CD4-positive, alpha-beta T cell treated with Interferon alpha-2 for 1 hour (primary cell): ENCODE results near the gene PCED1B.
A peak's percentile ranks its signal among the peaks of the same experiment; 100 is the strongest.

Source experiments
- DNase-seq, 2 donors: peaks; one replicate each; pipeline ENCODE4 v3.0.0-alpha.2; 2020 to 2022

The PCED1B gene

DNA sequence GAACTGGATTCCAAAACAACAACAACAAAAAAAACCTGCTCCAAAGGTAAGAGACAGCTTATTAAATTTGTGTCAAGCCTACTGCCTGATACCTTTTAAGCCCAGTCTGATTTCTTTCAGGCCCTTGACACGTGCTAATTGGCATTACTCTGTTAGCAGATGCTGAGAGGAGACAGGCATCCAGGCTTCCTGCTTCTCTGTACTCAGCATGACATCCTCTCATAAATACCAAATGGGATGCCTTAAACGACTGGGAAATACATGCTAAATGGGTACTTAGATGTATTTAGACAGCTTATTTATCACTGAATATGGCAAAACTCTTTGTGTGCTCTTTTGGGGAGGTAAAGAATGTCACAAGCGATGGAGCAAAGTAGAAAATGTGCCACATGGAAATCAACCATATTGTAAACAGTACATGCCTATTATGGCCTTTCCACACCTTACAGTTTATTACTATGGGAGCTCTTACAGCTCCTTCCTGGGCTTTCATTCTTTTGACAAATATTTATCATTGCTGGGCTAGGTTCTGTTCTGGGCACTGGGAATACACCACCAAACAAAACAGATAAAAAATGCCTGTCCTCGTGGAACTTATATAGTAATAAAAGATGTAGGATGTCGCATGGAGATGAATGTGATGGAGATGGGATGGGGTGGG, 11.5 kb upstream of the PCED1B start:
- DNase-seq, result no peak

DNA sequence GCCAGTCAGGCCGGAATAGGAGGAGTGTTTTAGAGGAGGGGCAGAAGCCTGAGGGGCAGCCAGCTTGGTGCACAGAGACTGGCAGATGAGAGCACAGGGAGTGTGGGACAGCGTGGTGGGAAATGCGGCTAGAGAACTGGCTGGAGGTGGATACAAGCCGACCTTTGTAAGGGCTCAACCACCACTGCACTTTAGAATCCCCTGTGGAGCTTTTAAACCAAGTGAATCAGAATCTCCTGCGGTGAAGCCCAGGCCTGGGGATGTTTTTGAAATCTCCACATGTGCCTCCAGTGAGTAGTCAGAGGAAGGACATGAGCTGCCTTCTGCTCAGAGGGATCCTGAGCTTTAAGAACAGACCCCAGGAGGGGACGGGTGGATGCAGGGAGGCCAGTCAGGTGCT, 10.9 kb upstream of the PCED1B start:
- DNase-seq, result no peak

DNA sequence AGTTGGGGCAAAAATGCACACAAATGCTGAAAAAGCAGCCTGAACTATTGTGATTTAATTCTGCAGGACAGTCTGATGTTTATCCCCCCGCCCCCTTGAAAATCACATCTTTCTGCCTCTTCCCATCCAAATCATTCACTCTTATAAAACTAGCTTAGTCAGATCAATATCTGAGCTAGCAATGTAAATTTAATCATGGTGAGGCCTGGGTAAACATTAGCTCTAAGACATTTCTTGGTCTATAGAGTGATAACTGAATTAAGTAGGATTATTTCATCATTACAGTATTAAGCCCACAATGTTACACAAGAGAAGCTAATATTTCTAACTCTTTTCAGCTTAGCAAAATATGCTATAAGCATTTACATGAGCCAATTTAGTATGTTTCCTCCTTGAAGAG, 9.1 kb upstream of the PCED1B start:
- no peak for DNase-seq

DNA sequence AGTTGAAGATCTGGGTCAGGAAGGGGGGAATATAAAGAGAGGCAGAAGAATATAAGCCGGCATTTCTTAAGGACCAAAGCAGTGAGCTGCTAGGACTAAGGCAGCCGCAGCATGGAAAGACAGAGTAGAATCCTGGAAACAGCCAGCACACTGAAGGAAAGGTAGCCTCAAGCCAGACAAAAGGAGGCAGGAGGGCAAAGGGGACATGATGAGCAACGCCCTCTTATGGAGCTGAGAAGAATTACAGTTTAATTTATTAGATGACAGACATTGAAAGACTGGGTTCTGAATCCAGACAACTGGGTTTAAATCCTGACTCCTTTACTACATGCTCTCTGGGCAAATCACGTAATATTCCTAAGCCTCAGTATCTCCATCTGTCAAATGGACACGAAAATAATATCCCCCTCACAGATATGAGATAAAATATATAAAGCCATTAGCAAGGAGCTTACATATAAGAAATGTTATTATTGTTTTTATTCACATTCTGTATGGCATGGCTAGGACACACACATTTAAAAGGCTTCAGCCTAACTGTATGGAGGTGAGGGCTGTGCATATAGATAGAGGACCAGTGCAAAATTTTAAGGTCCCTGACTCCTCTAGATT, 8.1 kb upstream of the PCED1B start:
- DNase-seq, result peak in 1 of 2 donors; percentile 48

DNA sequence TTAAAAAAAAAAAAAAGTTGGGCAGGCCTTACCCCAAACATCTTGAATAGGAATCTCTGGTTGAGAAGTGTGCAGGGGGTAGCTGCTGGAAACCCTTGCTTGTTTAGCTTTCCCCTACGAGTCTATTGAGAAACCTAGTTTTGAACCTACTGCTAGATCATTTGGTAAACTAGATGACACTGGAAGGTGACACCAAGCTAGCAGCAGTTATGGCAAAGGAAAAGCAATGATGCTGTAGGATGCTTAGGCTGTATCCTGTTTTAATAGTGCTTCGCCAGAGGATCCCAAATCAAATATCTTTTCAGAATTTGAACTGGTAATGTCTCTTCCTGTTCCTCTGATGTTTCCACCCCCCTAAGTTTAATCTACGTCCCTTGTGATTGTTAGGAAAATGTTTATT, 5.5 kb upstream of the PCED1B start:
- DNase-seq, result no peak

DNA sequence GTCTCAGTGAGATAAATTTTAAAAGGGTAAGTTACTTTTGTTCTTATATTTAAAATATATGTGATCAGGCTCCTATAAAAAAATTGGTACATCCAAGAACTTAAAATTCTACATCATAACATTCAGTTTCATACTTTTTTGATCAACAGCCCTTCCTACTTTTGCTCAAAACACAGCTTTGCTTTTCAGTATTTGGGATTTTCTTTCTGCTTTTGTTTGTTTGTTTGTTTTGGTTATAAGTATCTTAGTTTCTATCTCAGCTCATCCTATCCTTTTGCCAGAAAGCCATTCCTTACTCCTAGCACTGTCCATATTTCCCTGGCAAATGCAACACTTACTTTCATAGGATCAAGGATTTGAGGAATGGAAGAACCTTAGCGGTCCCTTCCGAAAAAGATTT, 4.7 kb upstream of the PCED1B start:
- no peak for DNase-seq

DNA sequence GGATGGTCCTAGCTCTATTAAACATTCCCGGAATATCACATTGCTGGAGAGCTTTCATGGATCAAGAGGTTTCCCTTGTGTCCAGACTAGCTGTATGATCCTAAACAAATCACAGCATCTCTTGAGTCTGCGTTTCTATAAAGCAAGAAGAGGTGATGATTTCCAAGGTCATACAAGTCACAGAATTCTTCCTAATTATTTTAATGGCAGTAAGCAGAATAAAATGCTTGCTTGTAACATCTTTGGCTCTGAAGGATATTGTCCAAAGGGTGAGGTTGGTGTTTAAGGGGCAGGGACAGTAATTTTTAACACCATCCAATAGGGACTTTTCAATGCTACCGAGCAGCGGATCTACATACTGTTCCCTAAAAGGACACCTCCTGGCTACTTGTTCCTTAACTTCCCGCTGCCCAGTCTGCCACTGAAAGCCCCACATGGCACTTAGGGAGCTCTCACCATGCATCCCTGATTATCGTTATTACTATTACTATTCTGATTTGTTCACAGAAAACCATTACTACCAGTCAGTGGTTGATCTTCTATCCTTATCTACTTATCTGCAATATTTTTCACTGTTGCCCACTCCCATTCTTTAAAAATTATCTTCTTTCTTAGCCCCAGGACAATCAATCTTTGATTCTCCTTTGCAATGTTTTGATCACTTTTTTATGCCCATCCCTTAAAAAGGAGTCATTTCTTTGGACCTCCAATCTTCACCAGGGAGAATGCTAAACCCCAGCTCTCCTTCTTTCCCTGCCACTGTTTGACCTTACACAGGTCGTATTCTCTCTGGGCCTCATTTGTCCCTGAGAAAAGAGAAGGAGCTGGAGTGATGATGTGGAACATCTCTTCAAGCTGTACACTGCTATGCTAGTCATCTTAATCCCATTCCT, 4.0 kb upstream of the PCED1B start:
- no peak for DNase-seq

DNA sequence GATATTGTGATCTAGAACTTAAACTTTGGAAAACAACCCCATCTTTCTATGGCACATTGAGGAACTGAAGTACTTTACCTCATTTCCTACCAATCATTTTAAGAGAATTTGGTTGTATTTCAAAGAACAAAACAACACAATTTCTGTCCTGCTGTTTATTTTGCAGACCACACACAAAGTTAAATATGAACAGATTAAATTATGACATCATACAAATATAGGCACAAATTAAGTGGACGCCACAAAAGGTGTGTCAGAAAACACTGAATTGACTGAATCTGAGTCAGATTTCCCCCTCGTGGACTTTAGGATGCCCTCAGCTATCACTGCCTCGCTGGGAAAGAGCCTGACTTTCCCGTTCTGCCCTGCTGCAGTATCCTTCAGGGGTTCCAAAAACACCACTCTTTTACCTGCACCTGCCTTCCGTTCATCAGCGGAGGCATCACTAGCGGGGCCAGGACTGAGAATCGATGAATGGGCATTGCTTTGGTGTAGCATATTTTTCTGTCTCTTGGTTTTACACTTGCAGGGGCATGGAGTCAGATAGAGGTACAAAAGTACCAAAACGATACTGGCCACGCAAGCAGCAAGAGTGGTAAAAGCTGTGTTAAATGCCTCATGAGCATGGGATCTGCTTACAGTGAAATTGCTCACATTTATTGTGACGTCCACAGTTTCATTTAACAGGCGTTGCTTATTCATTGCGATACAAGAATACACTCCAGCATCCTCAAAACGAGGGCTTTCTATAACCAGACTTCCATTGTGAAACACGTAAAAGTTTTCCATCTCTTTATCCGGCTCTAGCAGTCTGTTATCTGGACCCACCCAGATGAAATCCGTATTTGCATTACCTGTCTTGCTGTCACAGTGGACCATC, 2.0 kb upstream of the PCED1B start:
- no peak for DNase-seq

DNA sequence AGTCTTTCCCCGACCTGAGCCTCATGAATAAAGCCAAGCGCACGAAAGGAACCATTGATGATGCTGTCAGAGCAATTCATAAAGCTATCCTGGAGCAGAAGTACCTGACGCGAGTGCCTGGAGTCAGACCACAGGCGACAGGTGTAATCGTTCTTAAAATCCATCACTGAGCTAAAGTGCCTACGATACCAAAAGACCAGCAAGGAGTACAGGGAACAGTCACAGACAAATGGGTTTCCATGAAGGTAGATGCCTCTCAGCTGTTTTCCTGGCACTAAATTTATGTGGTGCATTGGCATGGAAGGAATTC, 1.4 kb upstream of the PCED1B start:
- DNase-seq, result no peak

DNA sequence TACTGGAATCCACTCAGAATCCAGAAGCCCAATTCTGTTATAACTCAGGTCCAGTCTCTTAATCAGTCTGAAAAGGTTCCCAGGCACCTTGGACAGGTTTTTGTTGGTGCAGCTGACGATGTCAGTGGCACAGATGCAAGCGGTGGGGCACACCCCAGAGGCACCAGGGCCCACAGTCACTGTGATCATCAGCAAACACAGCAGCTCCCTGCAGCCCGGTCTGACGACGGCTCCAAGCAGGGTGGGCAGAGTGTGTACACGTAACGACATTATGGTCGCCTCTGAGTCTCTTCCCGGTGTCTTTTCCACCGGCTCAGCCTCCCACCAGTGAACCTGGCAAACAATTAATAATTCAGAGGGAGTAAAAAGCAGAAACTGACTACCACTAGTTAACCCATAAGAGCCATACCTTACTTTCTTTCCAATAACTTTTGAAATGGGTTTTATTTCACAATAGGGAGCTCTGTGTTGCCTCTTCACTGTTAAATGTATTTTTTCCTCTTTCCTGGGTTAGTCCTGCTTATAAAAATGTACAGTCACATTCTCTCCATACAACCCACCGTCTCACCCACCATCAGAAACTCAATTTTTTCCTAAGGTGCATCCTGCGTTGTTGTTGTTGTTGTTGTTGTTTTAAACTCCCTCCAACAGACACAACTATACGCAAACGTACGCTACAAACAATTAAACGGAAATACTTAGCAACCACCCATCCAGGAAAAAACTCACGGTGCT, 521 bp upstream of the PCED1B start:
- peak in 1 of 2 donors; percentile 51 for DNase-seq

DNA sequence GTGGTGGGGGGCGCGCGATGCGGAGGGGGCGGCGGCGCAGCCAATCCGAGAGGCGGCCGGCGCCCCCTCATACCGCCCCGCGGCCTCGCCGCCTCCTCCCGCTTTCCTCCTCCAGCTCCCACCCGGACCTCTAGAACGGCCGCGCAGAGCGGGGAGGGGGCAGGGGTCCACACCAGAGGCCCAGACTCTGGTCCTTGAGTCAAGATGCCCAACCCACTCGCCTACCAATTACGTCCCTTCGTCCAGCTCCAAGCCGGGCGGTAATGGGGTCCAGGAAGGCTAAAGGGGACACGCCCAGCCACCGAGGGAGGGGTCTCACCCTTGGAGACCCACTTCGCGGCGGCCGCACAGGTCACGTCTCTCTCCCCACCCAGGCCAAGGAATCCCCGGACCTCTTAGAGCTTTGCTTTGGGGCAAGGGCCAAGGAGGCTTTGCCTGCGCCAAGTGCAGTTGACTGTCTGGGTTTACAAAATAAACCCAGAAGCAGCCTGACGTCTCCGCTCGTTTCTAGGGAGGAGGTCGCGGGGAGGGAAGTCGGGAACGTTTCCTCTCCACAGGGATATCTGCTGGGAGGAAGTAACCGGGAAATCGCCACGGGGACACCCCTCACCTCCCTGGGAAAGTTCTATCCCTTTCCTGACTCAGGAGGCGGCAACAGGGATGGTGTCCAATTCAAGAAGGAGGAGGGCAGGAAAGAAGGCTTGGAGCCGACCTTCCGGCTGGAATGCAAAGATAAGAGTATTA, 732 bp downstream of the PCED1B start:
- DNase-seq, result peak; percentile 6 to 46

DNA sequence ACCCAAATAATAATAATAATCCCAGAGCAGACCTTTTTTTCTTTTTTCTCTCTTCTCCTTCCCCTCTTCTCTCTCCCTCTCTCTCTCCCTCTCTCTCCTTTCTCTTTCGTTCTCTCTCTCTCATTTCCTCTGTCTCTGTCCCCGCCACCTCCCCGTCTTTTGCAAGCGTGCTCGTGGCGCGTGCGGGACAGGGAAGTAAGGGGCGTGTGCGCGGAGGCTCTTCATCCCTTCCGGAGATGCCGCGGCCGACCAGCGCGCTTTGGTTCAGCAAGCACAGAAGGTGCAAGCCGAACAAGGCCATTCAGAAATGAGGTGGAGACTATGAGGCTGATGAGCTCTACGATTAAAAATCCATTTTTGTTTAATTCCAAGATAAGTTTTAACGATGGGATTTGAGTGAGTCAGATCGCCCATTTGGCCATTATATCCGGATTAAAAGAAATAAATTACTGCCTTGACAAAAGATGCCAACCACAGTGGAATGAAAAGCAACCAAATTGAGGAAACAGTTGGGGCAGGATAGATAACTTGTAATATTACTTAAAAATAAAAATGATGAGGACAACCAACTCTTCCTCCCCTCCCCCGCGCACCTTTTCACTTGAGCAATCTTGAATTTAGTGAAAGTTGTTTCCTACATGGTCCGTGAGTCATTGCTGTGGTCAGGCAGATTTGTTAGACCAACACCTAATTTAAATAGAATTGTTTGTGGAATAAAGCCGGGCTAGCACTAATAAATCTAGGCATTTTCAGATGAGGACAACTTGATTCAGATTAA, 1.5 kb downstream of the PCED1B start:
- peak; percentile 45 to 62 for DNase-seq

DNA sequence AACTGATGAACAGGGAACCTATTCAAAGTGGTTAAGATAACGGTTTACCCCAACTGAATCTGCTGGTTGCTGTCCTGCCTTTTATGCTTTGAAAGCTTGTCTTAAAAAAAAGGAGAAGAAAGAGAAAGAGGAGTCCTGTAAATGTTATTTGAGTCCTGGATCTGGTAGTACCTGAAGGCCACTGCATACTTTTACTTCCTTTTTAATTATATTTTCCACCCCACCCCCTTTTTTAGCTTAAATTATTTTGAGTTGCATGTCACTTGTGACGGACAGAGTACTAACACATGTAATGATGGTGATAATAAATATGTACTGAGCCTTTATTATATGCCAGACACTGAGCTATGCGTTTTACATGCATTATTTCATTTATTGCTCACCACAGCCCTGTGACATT, 2.9 kb downstream of the PCED1B start:
- DNase-seq, result no peak

DNA sequence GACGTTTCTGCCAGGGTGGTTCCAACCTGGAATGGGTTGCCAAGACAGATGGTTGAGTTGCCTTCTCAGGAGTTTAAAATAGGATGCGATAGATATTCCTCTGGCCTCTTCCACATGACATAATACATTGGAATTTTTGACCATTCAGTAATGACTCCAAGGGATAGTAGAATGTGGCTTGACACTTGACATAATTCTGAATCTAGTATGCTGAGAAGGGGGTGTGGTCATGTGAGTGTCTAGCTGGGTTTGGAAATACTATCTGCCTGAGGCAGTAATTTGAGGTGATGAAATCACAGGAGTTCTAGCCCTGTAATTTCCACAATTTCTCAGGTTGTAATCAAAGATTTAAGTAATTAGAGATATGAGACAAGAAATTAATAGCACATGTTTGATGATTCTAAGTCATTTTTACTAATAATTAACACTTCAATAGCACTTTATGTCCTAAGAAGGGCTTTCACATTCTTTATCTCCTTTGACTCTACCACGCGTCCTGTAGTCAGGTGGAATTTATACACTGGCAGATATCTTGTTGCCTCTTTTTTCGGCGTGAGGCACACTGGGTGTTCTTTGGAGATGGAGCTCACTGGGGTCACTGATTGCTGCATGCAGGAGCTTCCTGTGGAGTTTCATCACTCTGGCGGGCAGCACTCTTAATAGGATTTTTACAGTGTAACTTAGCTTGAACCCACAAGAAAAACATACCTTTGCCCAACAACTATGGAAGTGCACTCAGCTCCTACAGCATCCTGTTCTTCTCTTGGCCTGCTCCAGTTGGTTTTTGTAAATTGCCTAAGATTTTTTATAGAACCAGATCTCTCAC, 3.6 kb downstream of the PCED1B start:
- DNase-seq, result no peak

DNA sequence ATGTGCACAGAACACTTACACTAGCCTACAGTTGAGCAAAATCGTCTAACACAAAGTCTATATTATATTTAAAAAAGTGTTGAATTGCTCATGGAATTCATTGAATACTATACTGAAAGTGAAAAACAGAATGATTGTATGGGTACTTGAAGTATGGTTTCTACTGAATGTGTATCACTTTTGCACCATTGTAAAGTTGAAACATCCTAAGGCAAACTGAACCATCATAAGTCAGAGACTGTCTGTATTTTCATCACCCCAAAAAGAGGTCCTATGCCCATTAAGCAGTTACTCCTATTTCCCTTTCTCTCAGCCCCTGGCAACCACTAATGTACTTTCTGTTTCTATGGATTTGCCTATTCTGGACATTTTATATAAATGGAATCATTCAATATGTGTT, 4.8 kb downstream of the PCED1B start:
- DNase-seq, result no peak

DNA sequence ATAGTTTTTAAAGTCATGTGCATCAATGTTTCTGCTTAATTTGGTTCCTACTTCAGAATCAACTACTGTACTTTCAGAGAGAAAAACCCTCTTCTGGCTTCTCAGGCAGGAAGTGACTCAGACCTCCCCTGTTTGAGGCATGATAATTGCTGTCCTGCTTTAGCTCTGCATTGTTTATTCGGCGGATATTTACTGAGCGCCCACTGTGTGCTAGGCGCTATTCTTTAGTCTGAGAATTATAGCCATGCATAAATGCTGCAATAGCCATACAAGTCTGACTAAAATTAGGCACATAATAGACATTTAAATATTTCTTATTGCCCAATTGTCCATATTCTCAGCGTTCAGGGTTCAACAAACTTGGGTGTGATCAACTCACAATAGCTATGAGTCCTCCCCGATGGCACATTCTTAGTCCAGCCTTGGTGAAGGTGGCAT, 6.4 kb downstream of the PCED1B start:
- DNase-seq, result peak; percentile 32 to 67

DNA sequence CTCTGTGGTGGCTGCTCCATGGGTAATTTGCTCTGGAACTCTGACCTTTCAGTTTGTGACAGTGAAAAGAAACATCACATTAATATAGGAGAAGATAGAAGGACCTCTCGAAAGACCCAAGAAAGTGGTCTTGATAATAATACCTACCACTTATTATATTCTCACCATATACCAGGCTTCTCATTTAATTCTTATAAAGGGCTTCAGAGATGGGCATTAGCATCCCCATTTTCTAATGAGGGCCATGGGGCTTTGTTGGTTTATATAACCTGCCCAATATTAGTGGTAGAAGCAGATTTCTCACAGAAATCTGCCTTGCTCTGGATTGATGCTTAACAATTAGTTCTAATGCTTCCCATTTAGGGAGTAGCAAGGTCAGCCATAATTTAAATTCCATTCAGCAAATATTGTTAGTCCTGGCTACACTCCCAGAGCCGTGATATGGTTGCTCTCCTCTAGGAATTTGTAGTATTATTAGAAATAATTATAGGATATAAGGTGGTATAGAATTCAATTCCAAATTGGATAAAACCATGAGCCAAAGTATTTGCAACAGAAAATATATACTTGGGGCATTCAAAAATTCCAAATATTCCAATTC, 7.8 kb downstream of the PCED1B start:
- no peak for DNase-seq

DNA sequence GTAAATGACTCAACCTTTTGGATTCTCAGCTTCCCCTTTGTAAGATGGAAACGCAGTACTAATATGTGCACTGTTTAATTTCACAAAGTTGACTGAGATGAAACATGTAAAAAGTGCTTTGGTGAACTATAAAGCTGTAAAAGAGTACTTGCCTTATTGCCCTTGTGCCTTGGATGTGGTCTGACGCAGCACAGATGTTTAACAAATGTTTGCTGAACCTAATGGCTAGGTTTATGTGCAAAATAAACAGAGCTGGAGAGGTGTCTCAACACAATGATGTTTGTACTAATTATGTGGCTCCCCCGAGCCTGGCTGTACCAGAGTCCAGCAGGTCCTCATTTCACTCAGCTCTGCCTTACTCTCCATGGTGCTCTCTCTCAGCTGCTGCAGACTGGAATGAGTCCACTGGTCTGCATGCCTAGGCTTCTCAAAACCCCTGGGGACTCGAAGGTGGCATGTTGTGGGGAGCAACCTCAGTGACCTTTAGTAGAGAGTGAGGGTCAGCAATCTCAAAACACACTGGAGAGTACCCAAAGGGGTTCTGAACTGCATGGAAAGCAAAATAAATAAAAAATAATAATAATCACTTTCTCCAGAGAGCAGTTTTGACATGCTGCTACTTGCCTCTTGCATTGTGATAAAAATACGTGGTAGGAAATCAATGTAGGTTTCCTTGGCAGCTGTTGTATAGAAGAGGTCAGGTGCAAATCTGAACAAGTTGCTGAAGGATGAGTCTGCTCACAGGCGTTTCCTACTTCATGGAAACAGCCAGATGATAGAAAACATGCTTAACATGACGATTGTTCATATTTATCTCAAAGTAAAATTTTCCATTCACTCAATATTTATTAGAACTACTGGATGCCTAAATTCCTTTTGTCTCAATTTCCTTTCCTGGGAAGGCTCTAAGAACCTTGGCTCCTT, 8.9 kb downstream of the PCED1B start:
- no peak for DNase-seq
